Measurements from ENCODE around the gene RAB10. TPM values are rescaled to one million over a fixed set of nuclear protein-coding genes. Genes with fewer than 3 reads are reported as not detected.

RAB10 gene
- total RNA-seq, 2 experiments from 2014 or later, result 116 to 117 TPM

- H3K9me3 Mint-ChIP-seq, result no peaks in the 10 kb centered on the region
- ChIA-PET CTCF (no interaction called here), POLR2A (interaction anchor here (1.1 to 1.9 kb wide), 4 partner anchors 9 to 26 kb away, joined by 3 to 11 read pairs (median 4); partner anchors contain the start of gene RAB10)
- peak overlapping the region; percentile 37 for H3K27ac Mint-ChIP-seq
- peak overlapping the region; percentile 34 for H3K4me3 Mint-ChIP-seq
- DNase-seq, result peak; percentile 26
- peaks cover 48% of the 10 kb centered on the region for H3K36me3 Mint-ChIP-seq (ENCODE audit: low read depth)
- no peaks in the 10 kb centered on the region for H3K27me3 Mint-ChIP-seq
- peaks cover 51% of the 10 kb centered on the region for H3K4me1 Mint-ChIP-seq
Measured at GRCh38 chr2:26043862-26044696, 10.2 kb downstream of the RAB10 start.

- ChIA-PET POLR2A (interaction anchor here (0.6 kb wide), 1 partner anchor 45 kb away, joined by 3 read pairs; no protein-coding TSS in a partner anchor), CTCF (interaction anchor here (0.7 kb wide), 2 partner anchors 83 to 329 kb away, joined by 3 to 4 read pairs; no protein-coding TSS in a partner anchor)
- Mint-ChIP-seq H3K27ac (no peak overlapping the region), H3K4me1 (peaks cover 44% of the 10 kb centered on the region), H3K4me3 (no peak overlapping the region), H3K27me3 (no peaks in the 10 kb centered on the region), H3K36me3 (ENCODE audit: low read depth) (peaks cover 48% of the 10 kb centered on the region), H3K9me3 (no peaks in the 10 kb centered on the region)
- no peak for DNase-seq
Measured at GRCh38 chr2:26048791-26049190, 14.9 kb downstream of the RAB10 start.

- ChIA-PET CTCF (no interaction called here), POLR2A (no interaction called here)
- DNase-seq, result no peak
- peaks cover 48% of the 10 kb centered on the region for H3K36me3 Mint-ChIP-seq (ENCODE audit: low read depth)
- no peak overlapping the region for H3K27ac Mint-ChIP-seq
- H3K4me1 Mint-ChIP-seq, result peaks cover 40% of the 10 kb centered on the region
- no peaks in the 10 kb centered on the region for H3K9me3 Mint-ChIP-seq
- no peaks in the 10 kb centered on the region for H3K27me3 Mint-ChIP-seq
- no peak overlapping the region for H3K4me3 Mint-ChIP-seq
Measured at GRCh38 chr2:26049641-26050040, 15.8 kb downstream of the RAB10 start.

- DNase-seq, result no peak
- Mint-ChIP-seq H3K36me3 (ENCODE audit: low read depth) (peaks cover 36% of the 10 kb centered on the region), H3K9me3 (no peaks in the 10 kb centered on the region), H3K4me1 (peaks cover 39% of the 10 kb centered on the region), H3K4me3 (no peak overlapping the region), H3K27me3 (no peaks in the 10 kb centered on the region), H3K27ac (no peak overlapping the region)
- POLR2A ChIA-PET, result interaction anchor here (0.7 to 1.8 kb wide), 4 partner anchors 8 to 18 kb away, joined by 3 to 7 read pairs (median 3); no protein-coding TSS in a partner anchor
- CTCF ChIA-PET, result no interaction called here
Measured at GRCh38 chr2:26052740-26053139, 18.9 kb downstream of the RAB10 start.

GRCh38 chr2:26054598-26055348, 20.9 kb downstream of the RAB10 start:
- Mint-ChIP-seq H3K4me1 (peaks cover 41% of the 10 kb centered on the region), H3K27me3 (no peaks in the 10 kb centered on the region), H3K4me3 (no peak overlapping the region), H3K9me3 (no peaks in the 10 kb centered on the region), H3K27ac (no peak overlapping the region), H3K36me3 (ENCODE audit: low read depth) (peaks cover 27% of the 10 kb centered on the region)
- ChIA-PET CTCF (interaction anchor here (1.0 kb wide), 1 partner anchor 67 kb away, joined by 3 read pairs; no protein-coding TSS in a partner anchor), POLR2A (no interaction called here)
- no peak for DNase-seq

- no peak overlapping the region for H3K4me3 Mint-ChIP-seq
- H3K4me1 Mint-ChIP-seq, result peaks cover 46% of the 10 kb centered on the region
- H3K27me3 Mint-ChIP-seq, result no peaks in the 10 kb centered on the region
- no peak for DNase-seq
- peaks cover 21% of the 10 kb centered on the region for H3K36me3 Mint-ChIP-seq (ENCODE audit: low read depth)
- no peak overlapping the region for H3K27ac Mint-ChIP-seq
- ChIA-PET POLR2A (interaction anchor here (0.8 kb wide), 1 partner anchor 10 kb away, joined by 3 read pairs; no protein-coding TSS in a partner anchor), CTCF (no interaction called here)
- no peaks in the 10 kb centered on the region for H3K9me3 Mint-ChIP-seq
Measured at GRCh38 chr2:26058390-26058789, 24.5 kb downstream of the RAB10 start.

DNA sequence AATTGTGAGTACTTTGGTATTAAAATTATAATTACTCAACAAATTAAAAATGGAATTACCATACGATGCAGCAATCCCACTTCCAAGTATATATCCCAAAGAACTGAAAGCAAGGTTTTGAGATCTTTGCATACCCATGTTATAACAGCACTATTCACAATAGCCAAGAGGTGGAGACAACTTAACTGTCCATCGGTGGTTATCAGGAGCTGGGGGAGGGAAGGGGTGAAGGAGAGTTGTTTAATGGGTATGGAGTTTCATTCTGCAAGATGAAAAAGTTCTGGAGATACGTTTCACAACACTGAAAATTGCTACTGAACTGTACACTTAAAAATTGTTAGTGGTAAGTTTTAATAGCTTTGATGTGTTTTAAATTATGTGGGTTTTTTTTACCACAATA, 25.7 kb downstream of the RAB10 start:
- no peak for DNase-seq
- peaks cover 48% of the 10 kb centered on the region for H3K4me1 Mint-ChIP-seq
- no peaks in the 10 kb centered on the region for H3K27me3 Mint-ChIP-seq
- H3K9me3 Mint-ChIP-seq, result no peaks in the 10 kb centered on the region
- H3K4me3 Mint-ChIP-seq, result no peak overlapping the region
- H3K27ac Mint-ChIP-seq, result no peak overlapping the region
- POLR2A ChIA-PET, result interaction anchor here (0.8 to 3.2 kb wide), 3 partner anchors 9 to 25 kb away, joined by 3 to 30 read pairs (median 6); partner anchors contain the start of gene RAB10
- H3K36me3 Mint-ChIP-seq (ENCODE audit: low read depth), result peaks cover 28% of the 10 kb centered on the region
- CTCF ChIA-PET, result interaction anchor here (0.6 to 1.3 kb wide), 3 partner anchors 10 to 271 kb away, joined by 3 to 4 read pairs (median 4); no protein-coding TSS in a partner anchor

DNA sequence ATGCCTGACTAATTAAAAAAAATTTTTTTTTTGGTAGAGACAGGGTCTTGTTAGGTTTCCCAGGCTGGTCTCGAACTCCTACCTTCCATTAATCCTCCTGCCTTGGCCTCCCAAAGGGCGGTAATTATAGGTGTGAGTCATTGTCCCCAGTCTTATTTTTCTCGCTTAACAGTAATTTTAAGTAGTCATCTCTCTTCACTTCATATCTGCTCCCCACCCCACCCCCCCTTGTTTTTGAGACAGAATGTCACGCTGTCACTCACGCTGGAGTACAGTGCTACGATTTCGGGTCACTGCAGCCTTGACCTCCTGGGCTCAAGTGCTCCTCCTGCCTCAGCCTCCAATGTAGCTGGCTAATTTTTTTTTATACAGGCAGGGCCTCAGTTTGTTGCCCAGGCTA, 27.7 kb downstream of the RAB10 start:
- ChIA-PET CTCF (interaction anchor here (1.0 to 1.2 kb wide), 2 partner anchors 8 to 14 kb away, joined by 3 to 4 read pairs; no protein-coding TSS in a partner anchor), POLR2A (interaction anchor here (0.5 to 3.2 kb wide), 5 partner anchors 9 to 690 kb away, joined by 3 to 30 read pairs (median 4); partner anchors contain the start of gene RAB10)
- Mint-ChIP-seq H3K4me3 (no peak overlapping the region), H3K4me1 (peaks cover 56% of the 10 kb centered on the region), H3K36me3 (ENCODE audit: low read depth) (peaks cover 43% of the 10 kb centered on the region), H3K27ac (peak overlapping the region; percentile 73), H3K27me3 (no peaks in the 10 kb centered on the region), H3K9me3 (no peaks in the 10 kb centered on the region)
- no peak for DNase-seq

GRCh38 chr2:26064846-26065245, 31.0 kb downstream of the RAB10 start:
- Mint-ChIP-seq H3K4me3 (no peak overlapping the region), H3K4me1 (peaks cover 67% of the 10 kb centered on the region), H3K27ac (no peak overlapping the region), H3K9me3 (no peaks in the 10 kb centered on the region), H3K36me3 (ENCODE audit: low read depth) (peaks cover 44% of the 10 kb centered on the region), H3K27me3 (no peaks in the 10 kb centered on the region)
- ChIA-PET POLR2A (interaction anchor here (11.7 kb wide), 1 partner anchor 30 kb away, joined by 171 read pairs; the partner anchor contains the start of gene RAB10), CTCF (interaction anchor here (0.9 to 2.0 kb wide), 2 partner anchors 11 to 23 kb away, joined by 4 to 5 read pairs; no protein-coding TSS in a partner anchor)
- DNase-seq, result no peak

- peaks cover 33% of the 10 kb centered on the region for H3K36me3 Mint-ChIP-seq (ENCODE audit: low read depth)
- POLR2A ChIA-PET, result interaction anchor here (0.8 to 11.7 kb wide), 6 partner anchors 9 to 279 kb away, joined by 3 to 171 read pairs (median 4); partner anchors contain the start of genes ADGRF3, ASXL2 and RAB10
- no peaks in the 10 kb centered on the region for H3K27me3 Mint-ChIP-seq
- peak overlapping the region; percentile 68 for H3K4me3 Mint-ChIP-seq
- H3K9me3 Mint-ChIP-seq, result no peaks in the 10 kb centered on the region
- no peak for DNase-seq
- peaks cover 65% of the 10 kb centered on the region for H3K4me1 Mint-ChIP-seq
- CTCF ChIA-PET, result interaction anchor here (1.7 kb wide), 1 partner anchor 32 kb away, joined by 5 read pairs; no protein-coding TSS in a partner anchor
- peak overlapping the region; percentile 95 for H3K27ac Mint-ChIP-seq
Measured at GRCh38 chr2:26067186-26067974, 33.5 kb downstream of the RAB10 start.

- peaks cover 69% of the 10 kb centered on the region for H3K4me1 Mint-ChIP-seq
- CTCF ChIA-PET, result interaction anchor here (0.6 to 1.7 kb wide), 5 partner anchors 32 to 395 kb away, joined by 3 to 7 read pairs (median 5); partner anchors contain the start of genes DTNB and RAB10
- no peaks in the 10 kb centered on the region for H3K27me3 Mint-ChIP-seq
- peaks cover 33% of the 10 kb centered on the region for H3K36me3 Mint-ChIP-seq (ENCODE audit: low read depth)
- POLR2A ChIA-PET, result interaction anchor here (0.6 to 11.7 kb wide), 16 partner anchors 8 to 706 kb away, joined by 3 to 171 read pairs (median 3); partner anchors contain the start of genes ADGRF3, ASXL2, HADHA and HADHB
- H3K9me3 Mint-ChIP-seq, result no peaks in the 10 kb centered on the region
- no peak for DNase-seq
- H3K4me3 Mint-ChIP-seq, result peak overlapping the region; percentile 68
- peak overlapping the region; percentile 95 for H3K27ac Mint-ChIP-seq
Measured at GRCh38 chr2:26067980-26068507, 34.2 kb downstream of the RAB10 start.

All from activated CD4-positive, alpha-beta memory T cell treated with anti-CD3 and anti-CD28 coated beads, Interleukin-2, amount 10 ng/mL, durations not matched to agents 7 days and 5 days (primary cell).